Activated CD4-positive, alpha-beta T cell treated with anti-CD3 and anti-CD28 coated beads, Interleukin-2, amount 10 ng/mL, durations not matched to agents 7 days and 5 days (primary cell): ENCODE measurements around the gene CAND2. TPM values are rescaled to one million over a fixed set of nuclear protein-coding genes. Genes with fewer than 3 reads are reported as not detected.

ENCODE experiments used
- CTCF ChIA-PET: fragments of 350-600 bp; sonication (Branson Sonifier 250); formaldehyde crosslinking; loops from one replicate; lab custom pipeline; 2021; ENCODE audit warnings: antibody characterized with exemption; lab: Charles Lee
- POLR2A ChIA-PET: fragments of 350-600 bp; sonication (Branson Sonifier 250); formaldehyde crosslinking; loops from one replicate; lab custom pipeline; 2021; ENCODE audit warnings: antibody characterized with exemption; lab: Charles Lee
- DNase-seq: peaks from one replicate; pipeline ENCODE4 v3.0.0-alpha.2; 2020
- H3K27ac Mint-ChIP-seq: one replicate; pipeline ENCODE4 v1.8.0; 2021; ENCODE audit warnings: mild to moderate bottlenecking, moderate library complexity, mixed read lengths
- H3K27me3 Mint-ChIP-seq: one replicate; pipeline ENCODE4 v1.8.0; 2021; ENCODE audit warnings: mixed read lengths
- H3K36me3 Mint-ChIP-seq: one replicate; pipeline ENCODE4 v1.8.0; 2021; ENCODE audit warnings: low read depth, mixed read lengths
- H3K4me1 Mint-ChIP-seq: one replicate; pipeline ENCODE4 v1.8.0; 2021; ENCODE audit warnings: mixed read lengths
- H3K4me3 Mint-ChIP-seq: one replicate; pipeline ENCODE4 v1.8.0; 2021; ENCODE audit warnings: mild to moderate bottlenecking, moderate library complexity, mixed read lengths
- H3K9me3 Mint-ChIP-seq: one replicate; pipeline ENCODE4 v1.8.0; 2021; ENCODE audit warnings: mixed read lengths
- total RNA-seq, 2 experiments: library from RNA; stranded (reverse); gene quantifications; one replicate each; pipeline ENCODE4 v1.2.3, GENCODE V29; 2021

The CAND2 gene
- total RNA-seq, 2 experiments from 2014 or later, result 0.84 to 0.98 TPM

DNA sequence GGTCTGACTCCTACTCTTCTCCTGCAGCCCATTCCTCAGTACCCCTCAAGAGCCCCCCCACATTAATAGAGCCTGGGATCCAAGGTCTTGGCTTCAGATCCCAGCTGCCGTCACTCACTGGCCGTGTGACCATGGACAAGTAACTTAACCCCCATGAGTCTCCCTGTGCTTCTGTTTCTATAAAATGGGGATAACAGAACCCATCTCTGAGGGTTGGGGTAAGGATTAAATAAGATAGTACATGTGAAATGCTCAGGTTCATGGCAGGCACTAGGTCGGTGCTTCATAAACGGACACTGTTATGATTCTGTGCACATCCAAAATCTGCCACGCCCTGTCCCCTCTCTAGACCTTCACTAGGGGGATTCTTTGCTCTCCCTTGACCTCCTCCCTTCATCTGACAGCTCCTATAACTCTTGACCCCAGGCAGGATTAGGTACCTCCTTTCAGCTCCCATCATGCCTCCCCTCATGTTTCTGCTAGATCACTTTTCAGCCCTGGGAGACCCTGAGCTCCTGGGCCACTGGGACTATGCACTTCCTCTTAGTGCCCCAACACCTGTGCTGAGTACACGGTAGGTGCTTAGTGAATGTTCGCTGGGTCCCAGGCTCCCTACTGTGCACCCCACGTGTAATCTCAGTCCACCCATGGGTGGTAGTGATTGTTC is 1.5 kb downstream of the CAND2 start:
- Mint-ChIP-seq H3K27me3 (peaks cover 22% of the 10 kb centered on the region), H3K4me1 (peaks cover 6% of the 10 kb centered on the region), H3K9me3 (no peaks in the 10 kb centered on the region), H3K27ac (no peak overlapping the region), H3K36me3 (no peaks in the 10 kb centered on the region), H3K4me3 (no peak overlapping the region)
- no peak for DNase-seq
- ChIA-PET POLR2A (no interaction called here), CTCF (interaction anchor here (1.1 to 1.7 kb wide), 2 partner anchors 12 to 44 kb away, joined by 3 to 6 read pairs; partner anchors contain the start of gene RPL32)

DNA sequence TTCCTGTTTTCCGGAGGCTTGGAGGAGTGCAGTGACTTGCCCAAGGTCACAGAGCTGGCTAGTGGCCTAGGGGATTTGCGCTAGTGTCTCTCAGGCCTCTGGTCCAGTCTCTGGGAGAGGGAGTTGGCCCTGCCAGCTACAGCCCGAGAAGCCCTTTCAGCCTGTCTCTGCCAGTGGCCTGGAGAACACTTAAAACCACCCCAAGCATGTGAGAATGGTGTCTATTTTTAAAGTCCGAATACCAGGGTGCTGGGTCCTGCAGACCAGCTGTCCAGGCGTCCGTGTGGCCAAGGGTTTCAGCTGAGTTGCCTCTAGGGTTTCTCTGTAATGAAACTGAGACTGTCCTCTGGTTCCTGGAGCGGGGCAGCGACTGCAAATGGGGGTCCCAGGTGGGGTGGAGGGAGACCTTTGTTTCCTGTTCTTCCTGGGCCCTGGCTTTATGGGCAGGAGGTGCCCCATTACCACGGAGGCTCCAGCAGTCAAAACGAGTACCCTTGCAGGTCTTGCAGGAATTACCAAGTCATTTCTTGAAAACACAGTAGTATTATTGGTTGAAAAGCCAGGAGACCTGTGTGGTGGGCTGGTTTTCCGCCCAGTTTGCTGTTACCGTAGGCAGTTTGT is 2.2 kb downstream of the CAND2 start:
- no peak overlapping the region for H3K4me3 Mint-ChIP-seq
- ChIA-PET CTCF (interaction anchor here (0.9 to 1.7 kb wide), 5 partner anchors 11 to 151 kb away, joined by 3 to 6 read pairs (median 4); partner anchors contain the start of gene RPL32), POLR2A (interaction anchor here (0.5 kb wide), 1 partner anchor 62 kb away, joined by 8 read pairs; no protein-coding TSS in a partner anchor)
- no peak for DNase-seq
- peaks cover 22% of the 10 kb centered on the region for H3K27me3 Mint-ChIP-seq
- peaks cover 6% of the 10 kb centered on the region for H3K4me1 Mint-ChIP-seq
- H3K27ac Mint-ChIP-seq, result no peak overlapping the region
- H3K36me3 Mint-ChIP-seq, result no peaks in the 10 kb centered on the region
- no peaks in the 10 kb centered on the region for H3K9me3 Mint-ChIP-seq

DNA sequence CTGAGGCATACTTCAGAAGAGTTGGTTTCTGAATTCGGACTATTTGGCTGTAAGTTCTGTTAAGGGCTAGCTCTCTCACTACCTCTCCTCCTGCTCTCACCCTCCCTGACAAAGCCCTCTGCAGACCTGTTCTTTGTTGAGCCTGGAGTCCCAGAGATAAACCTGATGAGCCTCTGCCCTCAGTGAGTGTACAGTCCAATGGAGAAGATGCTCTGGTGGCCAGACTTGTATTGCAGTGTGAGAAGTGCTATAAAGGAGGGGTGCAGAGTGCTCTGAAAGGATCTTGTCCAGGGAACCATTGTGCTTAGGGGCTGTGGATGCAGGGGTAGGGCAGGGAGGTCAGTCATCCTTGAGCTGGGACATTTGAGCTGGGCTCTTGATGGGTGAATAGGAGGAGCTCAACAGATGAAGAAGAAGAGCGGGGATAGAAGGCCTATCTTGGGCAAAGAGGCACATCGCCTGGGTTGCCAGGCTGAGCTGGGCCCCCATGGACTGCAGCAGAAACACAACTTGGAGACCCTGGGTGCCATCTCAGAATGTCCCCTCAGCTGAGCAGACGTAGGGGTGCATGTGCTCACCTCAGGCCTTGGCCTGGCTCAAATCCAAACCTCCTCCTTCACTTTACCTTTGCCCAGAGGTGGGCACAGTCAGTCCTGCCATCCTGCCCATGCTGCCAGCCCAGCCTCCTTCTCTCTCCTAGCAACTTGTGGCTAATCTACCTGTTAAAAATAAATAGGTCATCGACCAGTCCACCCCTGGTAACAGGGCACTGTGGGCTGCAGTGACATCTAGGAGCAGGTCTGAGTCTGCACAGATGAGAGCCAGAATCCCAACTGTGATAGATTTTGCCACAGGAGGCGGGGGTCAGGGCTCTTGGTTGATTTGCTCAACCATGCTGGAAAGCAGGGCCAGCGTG is 3.3 kb downstream of the CAND2 start:
- Mint-ChIP-seq H3K36me3 (no peaks in the 10 kb centered on the region), H3K27me3 (peaks cover 22% of the 10 kb centered on the region), H3K4me3 (no peak overlapping the region), H3K27ac (no peak overlapping the region), H3K4me1 (peaks cover 6% of the 10 kb centered on the region), H3K9me3 (no peaks in the 10 kb centered on the region)
- DNase-seq, result no peak
- POLR2A ChIA-PET, result no interaction called here
- CTCF ChIA-PET, result interaction anchor here (0.9 to 1.4 kb wide), 6 partner anchors 8 to 150 kb away, joined by 3 to 5 read pairs (median 4); partner anchors contain the start of gene RPL32

- H3K36me3 Mint-ChIP-seq, result no peaks in the 10 kb centered on the region
- no peaks in the 10 kb centered on the region for H3K4me1 Mint-ChIP-seq
- H3K9me3 Mint-ChIP-seq, result no peaks in the 10 kb centered on the region
- H3K27ac Mint-ChIP-seq, result no peak overlapping the region
- no peaks in the 10 kb centered on the region for H3K27me3 Mint-ChIP-seq
- CTCF ChIA-PET, result interaction anchor here (1.0 kb wide), 1 partner anchor 12 kb away, joined by 3 read pairs; no protein-coding TSS in a partner anchor
- POLR2A ChIA-PET, result no interaction called here
- H3K4me3 Mint-ChIP-seq, result no peak overlapping the region
- DNase-seq, result no peak
Observed at GRCh38 chr3:12803371-12803770, 6.9 kb downstream of the CAND2 start.

GRCh38 chr3:12807066-12807465 is 10.6 kb downstream of the CAND2 start:
- peaks cover 3% of the 10 kb centered on the region for H3K27me3 Mint-ChIP-seq
- no peak overlapping the region for H3K27ac Mint-ChIP-seq
- H3K9me3 Mint-ChIP-seq, result no peaks in the 10 kb centered on the region
- no peak overlapping the region for H3K4me3 Mint-ChIP-seq
- ChIA-PET POLR2A (no interaction called here), CTCF (interaction anchor here (2.0 kb wide), 1 partner anchor 34 kb away, joined by 7 read pairs; the partner anchor contains the start of gene RPL32)
- H3K36me3 Mint-ChIP-seq, result no peaks in the 10 kb centered on the region
- peaks cover 7% of the 10 kb centered on the region for H3K4me1 Mint-ChIP-seq
- DNase-seq, result no peak

GRCh38 chr3:12807601-12808359 is 11.3 kb downstream of the CAND2 start:
- POLR2A ChIA-PET, result interaction anchor here (0.7 kb wide), 1 partner anchor 328 kb away, joined by 3 read pairs; no protein-coding TSS in a partner anchor
- no peaks in the 10 kb centered on the region for H3K9me3 Mint-ChIP-seq
- H3K4me3 Mint-ChIP-seq, result no peak overlapping the region
- H3K27ac Mint-ChIP-seq, result no peak overlapping the region
- no peak for DNase-seq
- H3K4me1 Mint-ChIP-seq, result peaks cover 7% of the 10 kb centered on the region
- H3K36me3 Mint-ChIP-seq, result no peaks in the 10 kb centered on the region
- CTCF ChIA-PET, result interaction anchor here (0.6 to 3.7 kb wide), 7 partner anchors 8 to 173 kb away, joined by 3 to 36 read pairs (median 5); partner anchors contain the start of gene RPL32
- peaks cover 3% of the 10 kb centered on the region for H3K27me3 Mint-ChIP-seq

DNA sequence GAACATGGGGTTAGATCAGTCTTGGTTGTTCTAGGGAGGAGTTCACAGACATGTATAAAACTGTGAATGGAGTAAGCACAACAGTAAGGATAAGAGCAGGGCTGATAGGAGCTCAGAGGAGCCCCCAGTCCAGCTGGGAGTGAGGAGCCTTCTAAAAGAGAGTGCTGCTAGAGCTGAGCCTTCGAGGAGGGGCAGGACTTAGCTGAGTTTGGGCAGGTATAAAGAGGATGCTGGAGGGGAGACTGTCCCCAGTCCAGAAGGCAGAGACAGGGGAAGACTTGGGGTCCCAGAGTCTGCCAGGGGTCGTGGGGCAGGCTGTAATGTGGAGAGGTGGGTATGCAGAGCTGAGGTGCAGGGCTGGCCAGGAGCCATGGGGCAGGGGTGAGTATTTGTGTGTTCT is 12.1 kb downstream of the CAND2 start:
- Mint-ChIP-seq H3K27ac (peak overlapping the region; percentile 6), H3K36me3 (no peaks in the 10 kb centered on the region), H3K27me3 (peaks cover 3% of the 10 kb centered on the region), H3K4me3 (no peak overlapping the region), H3K9me3 (no peaks in the 10 kb centered on the region), H3K4me1 (peaks cover 7% of the 10 kb centered on the region)
- CTCF ChIA-PET, result interaction anchor here (1.1 to 3.7 kb wide), 5 partner anchors 9 to 33 kb away, joined by 3 to 36 read pairs (median 7); partner anchors contain the start of gene RPL32
- POLR2A ChIA-PET, result no interaction called here
- DNase-seq, result no peak

DNA sequence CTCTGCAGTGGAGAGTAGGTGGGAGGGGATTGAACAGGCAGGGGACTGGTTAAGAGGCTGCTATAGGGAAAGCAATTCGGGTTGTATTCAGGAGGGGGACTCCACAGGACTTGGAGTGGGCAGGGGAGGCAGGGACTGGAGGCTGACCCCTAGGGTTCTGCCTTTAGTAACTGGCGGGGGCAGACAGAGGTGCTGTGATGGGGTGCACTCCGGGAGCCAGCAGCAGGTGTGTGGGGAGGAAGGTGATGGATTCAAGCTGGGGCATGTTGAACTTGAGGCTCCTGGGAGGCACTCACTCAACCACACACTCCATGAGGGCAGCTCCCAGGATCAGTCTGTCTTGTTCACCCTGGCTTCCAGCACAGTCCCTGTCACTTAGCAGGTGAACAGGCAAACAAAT is 12.5 kb downstream of the CAND2 start:
- DNase-seq, result no peak
- ChIA-PET POLR2A (no interaction called here), CTCF (interaction anchor here (0.8 to 3.7 kb wide), 6 partner anchors 9 to 85 kb away, joined by 3 to 36 read pairs (median 6); partner anchors contain the start of gene RPL32)
- Mint-ChIP-seq H3K4me1 (peaks cover 7% of the 10 kb centered on the region), H3K4me3 (peak overlapping the region; percentile 30), H3K9me3 (no peaks in the 10 kb centered on the region), H3K36me3 (no peaks in the 10 kb centered on the region), H3K27me3 (peaks cover 3% of the 10 kb centered on the region), H3K27ac (no peak overlapping the region)

DNA sequence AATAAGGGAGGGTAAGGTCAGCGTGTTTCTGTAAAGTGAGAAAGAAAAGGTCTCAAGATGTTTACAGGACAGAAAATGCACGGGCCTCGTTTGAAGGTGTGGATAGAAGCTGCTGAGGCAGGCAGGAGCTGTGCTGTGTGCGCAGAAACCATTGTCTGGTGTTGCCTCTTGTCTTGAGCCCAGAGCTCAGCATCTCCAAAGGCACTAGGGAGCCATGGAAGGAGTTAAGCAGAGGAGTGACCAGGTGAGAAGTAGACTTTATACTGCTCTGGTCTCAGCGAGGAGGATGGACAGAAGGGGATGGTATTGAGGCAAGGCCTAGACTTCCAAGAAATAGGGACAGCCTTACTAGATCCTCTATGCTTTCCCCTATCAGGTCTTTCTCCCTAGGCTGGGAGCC is 13.0 kb downstream of the CAND2 start:
- Mint-ChIP-seq H3K27ac (no peak overlapping the region), H3K36me3 (no peaks in the 10 kb centered on the region)
- POLR2A ChIA-PET, result no interaction called here

GRCh38 chr3:12810013-12810780 is 13.7 kb downstream of the CAND2 start:
- Mint-ChIP-seq H3K27ac (no peak overlapping the region), H3K9me3 (no peaks in the 10 kb centered on the region), H3K27me3 (peaks cover 3% of the 10 kb centered on the region), H3K36me3 (no peaks in the 10 kb centered on the region), H3K4me1 (peaks cover 7% of the 10 kb centered on the region), H3K4me3 (peak overlapping the region; percentile 63)
- CTCF ChIA-PET, result interaction anchor here (0.6 to 3.7 kb wide), 23 partner anchors 9 to 174 kb away, joined by 3 to 36 read pairs (median 4); partner anchors contain the start of gene RPL32
- peak; percentile 94 for DNase-seq
- POLR2A ChIA-PET, result interaction anchor here (1.0 kb wide), 1 partner anchor 31 kb away, joined by 5 read pairs; the partner anchor contains the start of gene RPL32

More for the DNA sequence above, 13.0 kb downstream of the CAND2 start:
- Mint-ChIP-seq H3K4me1 (peaks cover 7% of the 10 kb centered on the region), H3K4me3 (peak overlapping the region; percentile 30), H3K27me3 (peaks cover 3% of the 10 kb centered on the region), H3K9me3 (no peaks in the 10 kb centered on the region)
- CTCF ChIA-PET, result interaction anchor here (0.8 to 3.7 kb wide), 14 partner anchors 8 to 85 kb away, joined by 3 to 36 read pairs (median 5); partner anchors contain the start of gene RPL32
- no peak for DNase-seq

DNA sequence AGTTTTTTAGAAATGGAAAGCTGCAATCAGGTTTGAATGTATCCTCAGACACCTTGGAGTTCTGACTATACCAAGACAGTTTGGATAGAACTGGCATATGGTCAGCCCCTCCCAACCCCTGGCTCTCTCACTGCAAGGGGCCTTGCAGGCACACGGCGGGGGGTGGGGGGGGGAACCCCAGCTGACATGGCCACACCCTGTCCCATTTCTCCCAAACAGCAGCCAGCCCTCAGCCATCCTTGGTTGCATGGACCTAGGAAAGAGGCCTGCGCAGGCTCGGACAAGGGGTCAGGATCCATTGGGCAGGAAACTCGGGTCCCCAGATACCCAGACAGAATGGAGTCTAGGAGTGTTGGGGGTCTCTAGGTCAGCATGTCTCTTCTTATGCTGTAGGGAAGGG is 14.5 kb downstream of the CAND2 start:
- no peak for DNase-seq
- CTCF ChIA-PET, result interaction anchor here (1.2 to 3.7 kb wide), 6 partner anchors 10 to 33 kb away, joined by 5 to 36 read pairs (median 13); partner anchors contain the start of gene RPL32
- Mint-ChIP-seq H3K4me3 (peak overlapping the region; percentile 63), H3K27me3 (peaks cover 3% of the 10 kb centered on the region), H3K36me3 (no peaks in the 10 kb centered on the region), H3K9me3 (no peaks in the 10 kb centered on the region), H3K4me1 (peaks cover 7% of the 10 kb centered on the region), H3K27ac (no peak overlapping the region)
- POLR2A ChIA-PET, result interaction anchor here (1.0 kb wide), 1 partner anchor 31 kb away, joined by 5 read pairs; the partner anchor contains the start of gene RPL32
